GM12892 (cell line): ENCODE measurements around the gene TRMT1.

Source experiments
- DNase-seq: peaks from one replicate; pipeline ENCODE4 v3.0.0; 2011; ENCODE audit not compliant: insufficient read length
- FAIRE-seq: peaks from 2 replicates; lab custom pipeline; 2011; peaks lifted over from hg19 to GRCh38; lab: Jason Lieb, UNC
- POLR2A ChIP-seq: IDR thresholded peaks from 2 replicates; pipeline ENCODE4 v1.6.1; 2011; ENCODE audit warnings: low read depth, low read length, control low read depth
- POLR2AphosphoS5 ChIP-seq: IDR thresholded peaks from 2 replicates; pipeline ENCODE4 v1.6.1; 2011; ENCODE audit warnings: low read depth, low read length, control low read depth
- TAF1 ChIP-seq: IDR thresholded peaks from 2 replicates; pipeline ENCODE4 v1.6.1; 2011; ENCODE audit warnings: low read depth, mild to moderate bottlenecking, control low read depth, low read length, borderline replicate concordance

The TRMT1 gene

DNA sequence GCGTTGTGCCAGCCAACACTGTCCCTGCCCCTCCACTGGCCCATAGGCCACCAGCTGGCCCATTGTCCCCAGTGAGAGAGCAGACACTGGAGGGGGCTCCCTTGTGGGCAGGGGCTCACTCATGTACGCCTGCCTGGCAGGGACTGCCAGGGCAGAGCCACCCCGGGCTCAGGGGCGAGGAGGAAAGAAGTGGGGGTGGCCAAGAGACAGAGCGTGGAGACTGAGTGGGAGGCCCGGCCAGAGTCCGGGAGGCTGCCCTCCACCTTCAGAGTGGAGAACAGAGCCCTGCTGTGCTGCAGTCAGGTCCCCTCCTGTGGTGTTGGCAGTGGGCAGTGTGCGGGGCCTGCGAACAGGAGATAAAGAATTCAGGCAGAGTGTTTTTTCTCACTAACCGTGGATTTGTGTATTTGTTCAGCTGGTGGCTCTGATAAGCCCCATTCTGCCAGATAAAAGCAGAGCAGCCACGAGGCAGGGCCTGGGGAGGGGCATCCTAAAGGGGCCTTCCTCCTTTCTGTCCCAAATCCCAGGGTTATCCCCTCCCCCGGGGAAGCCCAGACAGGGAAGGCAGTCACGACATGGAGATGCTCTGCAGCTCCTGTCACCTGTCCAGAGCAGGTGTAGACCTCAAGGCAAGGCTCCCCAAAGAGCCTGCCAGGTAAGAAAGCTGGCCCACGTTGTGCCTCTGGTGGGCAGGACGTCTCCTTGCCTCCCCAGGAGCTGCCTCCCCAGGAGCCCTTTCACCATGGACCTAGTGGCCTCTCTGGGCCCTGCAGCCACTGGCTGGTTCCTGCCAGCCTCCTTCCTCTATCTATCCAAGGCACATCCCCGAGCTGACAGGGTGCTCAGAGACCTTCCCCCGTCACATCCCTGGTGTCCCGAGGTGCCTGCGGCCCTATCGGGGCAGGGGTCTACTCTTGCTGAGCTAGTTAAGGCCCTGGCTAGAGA lies 46.9 kb downstream of the TRMT1 start:
- FAIRE-seq (no peak), DNase-seq (no peak)
- TF ChIP-seq POLR2A (no peak), TAF1 (no peak), POLR2AphosphoS5 (no peak)

- DNase-seq, result no peak
- no peak for TF ChIP-seq POLR2A
- no peak for TF ChIP-seq TAF1
- TF ChIP-seq POLR2AphosphoS5, result no peak
- FAIRE-seq, result no peak
Measured at GRCh38 chr19:13068085-13068846, 48.3 kb downstream of the TRMT1 start.

- no peak for FAIRE-seq
- TF ChIP-seq TAF1, result no peak
- no peak for TF ChIP-seq POLR2AphosphoS5
- no peak for TF ChIP-seq POLR2A
- DNase-seq, result no peak
Measured at GRCh38 chr19:13066933-13067807, 49.4 kb downstream of the TRMT1 start.

GRCh38 chr19:13066226-13066625 lies 50.3 kb downstream of the TRMT1 start:
- FAIRE-seq, result no peak
- no peak for TF ChIP-seq POLR2A
- no peak for TF ChIP-seq POLR2AphosphoS5
- TF ChIP-seq TAF1, result no peak
- DNase-seq, result no peak

- TF ChIP-seq POLR2A (no peak), TAF1 (no peak), POLR2AphosphoS5 (no peak)
- no peak for DNase-seq
- FAIRE-seq, result no peak
Measured at GRCh38 chr19:13064092-13064489, 52.4 kb downstream of the TRMT1 start.

GRCh38 chr19:13063461-13064091 lies 53.0 kb downstream of the TRMT1 start:
- no peak for FAIRE-seq
- DNase-seq, result no peak
- no peak for TF ChIP-seq TAF1

DNA sequence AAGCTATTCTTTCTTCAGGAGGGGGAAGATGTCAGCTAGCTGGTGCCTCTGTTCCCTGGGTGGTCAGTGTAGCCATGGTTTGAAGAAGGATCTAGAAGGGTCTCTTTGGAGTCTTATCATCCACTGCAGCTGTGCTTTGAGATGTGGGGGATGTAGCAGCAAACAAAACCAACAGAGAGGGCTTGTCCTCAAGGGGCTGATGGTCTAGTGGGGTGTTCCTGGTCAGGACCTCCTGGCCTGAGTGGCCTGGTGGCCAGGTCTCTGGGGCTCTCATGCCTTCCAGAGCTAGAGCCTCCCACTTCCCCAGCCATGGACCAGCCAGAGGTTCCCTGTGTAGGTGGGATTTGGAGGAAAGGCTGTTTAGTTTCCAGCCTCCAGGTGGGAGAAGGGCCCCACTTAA lies 54.2 kb downstream of the TRMT1 start:
- no peak for TF ChIP-seq POLR2A
- no peak for TF ChIP-seq POLR2AphosphoS5
- TF ChIP-seq TAF1, result no peak

DNA sequence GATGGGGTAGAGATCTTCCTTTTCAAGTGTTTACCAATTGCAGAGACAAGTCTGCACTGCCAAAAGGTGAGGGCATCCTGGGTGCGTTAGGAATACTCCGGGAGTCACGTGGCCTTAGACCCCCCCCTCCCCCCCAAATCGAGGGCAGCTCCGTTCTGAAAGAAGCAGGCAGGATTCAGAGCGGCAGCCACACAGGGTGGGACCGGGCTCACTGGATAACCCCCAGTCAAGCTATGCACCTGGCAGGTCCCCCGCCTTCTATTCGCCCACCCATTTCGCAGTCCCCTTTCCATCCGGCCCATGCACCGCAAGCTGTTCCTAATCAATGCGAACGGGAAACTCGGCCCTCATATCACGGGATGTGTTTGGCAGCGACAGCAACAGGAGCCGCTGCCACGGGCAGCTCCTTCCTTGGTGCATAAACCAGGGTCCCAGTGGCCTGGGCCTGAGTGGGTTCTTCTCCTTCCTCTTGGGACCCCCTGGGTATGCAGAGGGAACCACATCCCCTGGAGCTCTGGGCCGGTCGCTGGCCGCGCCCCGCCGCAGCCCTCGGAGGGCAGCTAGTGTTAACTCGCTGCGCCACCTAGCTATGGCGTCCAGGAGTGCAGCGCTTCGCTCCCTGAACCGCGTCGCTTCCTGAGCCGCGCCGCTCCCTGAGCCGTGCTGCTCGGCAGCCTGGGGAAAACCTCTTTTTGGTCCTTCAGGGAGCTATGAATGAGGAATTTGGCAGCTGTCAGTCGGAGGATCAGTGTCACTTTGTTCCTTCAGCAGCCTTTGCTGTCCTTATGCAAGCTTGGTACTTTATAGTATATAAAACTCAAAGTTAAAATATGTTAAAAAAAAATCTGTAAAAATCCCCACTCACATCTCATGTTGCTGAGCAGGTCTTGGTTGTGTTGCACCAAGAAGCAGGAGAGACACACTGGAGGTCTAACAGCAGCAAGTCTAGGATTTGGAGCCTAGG lies 55.3 kb downstream of the TRMT1 start:
- no peak for TF ChIP-seq TAF1
- no peak for TF ChIP-seq POLR2AphosphoS5
- no peak for TF ChIP-seq POLR2A
- DNase-seq (peak; percentile 93), FAIRE-seq (peak; percentile 90)

More for the DNA sequence above, 54.2 kb downstream of the TRMT1 start:
- FAIRE-seq (no peak), DNase-seq (no peak)

DNA sequence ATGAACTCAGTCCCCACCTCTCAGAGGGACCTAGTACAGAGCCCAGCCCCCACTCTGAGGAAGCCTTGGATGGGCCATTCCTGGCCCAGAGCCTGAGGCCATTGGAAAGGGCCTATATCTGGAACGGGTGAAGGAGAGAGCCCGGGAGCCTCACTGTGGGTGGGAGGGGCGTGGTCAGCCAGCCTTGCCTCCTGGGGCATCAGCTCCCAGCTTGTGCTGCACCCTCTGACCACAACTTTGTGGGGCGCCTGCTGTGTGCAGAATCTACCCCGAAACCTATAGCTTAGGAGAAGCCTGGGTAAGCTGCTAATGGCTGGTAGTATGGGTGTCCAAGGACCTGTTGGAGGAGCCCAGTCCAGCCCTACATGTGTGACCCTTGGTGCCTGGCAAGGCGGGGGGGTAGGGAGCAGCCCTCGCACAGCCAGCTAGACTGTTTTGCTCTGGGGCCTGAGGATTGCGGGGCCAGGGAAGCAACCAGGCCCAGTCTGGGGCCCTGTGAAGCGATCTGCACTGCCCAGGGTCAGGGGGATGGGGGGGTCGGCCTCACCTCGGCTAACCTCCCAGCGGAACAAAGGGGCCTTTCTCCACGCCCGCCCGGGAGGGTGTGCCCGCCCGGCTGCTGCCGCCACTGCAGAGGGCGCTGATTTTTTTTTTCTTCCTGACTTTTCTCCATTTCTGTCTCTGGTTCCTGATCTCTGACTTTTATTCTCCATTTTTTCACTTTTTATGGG lies 56.1 kb downstream of the TRMT1 start:
- no peak for FAIRE-seq
- no peak for DNase-seq
- TF ChIP-seq TAF1 (no peak), POLR2A (no peak), POLR2AphosphoS5 (no peak)
